ENCODE data around the gene GABBR2. TPM values are rescaled to one million over a fixed set of nuclear protein-coding genes. Genes with fewer than 3 reads are reported as not detected.

GABBR2 gene
- polyA plus RNA-seq, 1 of the 3 experiments (the other 2 are of a cell fraction), result not detected

GRCh38 chr9:98516205-98516896 lies 192.4 kb downstream of the GABBR2 start:
- H4K20me1 ChIP-seq (ENCODE audit: insufficient read depth), result no peaks in the 10 kb centered on the region
- ChIA-PET POLR2A (no interaction called here), CTCF (no interaction called here)
- no peaks in the 10 kb centered on the region for H3K27me3 ChIP-seq (ENCODE audit: insufficient read depth)
- no peak for DNase-seq
- H3K27ac ChIP-seq (ENCODE audit: low read depth in 2 of 2, low read length in 1 of 2), result no peak overlapping the region
- WGBS (ENCODE audit: low lambda C conversion rate), result 36% methylated on average over 6 of the region's 7 CpGs
- H3K79me2 ChIP-seq (ENCODE audit: insufficient read depth), result no peaks in the 10 kb centered on the region
- H3K9me3 ChIP-seq, result no peaks in the 10 kb centered on the region
- H3K9me2 ChIP-seq, result no peaks in the 10 kb centered on the region
- no peak overlapping the region for H3K4me2 ChIP-seq
- no peak overlapping the region for H3K4me3 ChIP-seq (ENCODE audit: low read depth in 2 of 2, low read length in 1 of 2)
- no peaks in the 10 kb centered on the region for H3K36me3 ChIP-seq (replicated peaks in 1 of 2; ENCODE audit: control insufficient read depth in 1 of 2, insufficient read depth in 2 of 2, low read length in 1 of 2)
- no peak overlapping the region for H2AFZ ChIP-seq (ENCODE audit: low read depth)
- TF ChIP-seq PBX3 (IDR thresholded peaks at IDR 0.05) (no peak), RCOR1 (IDR thresholded peaks at IDR 0.05; ENCODE audit: low read length) (no peak), MEF2A (IDR thresholded peaks at IDR 0.05; ENCODE audit: borderline replicate concordance, low read depth) (no peak), TEAD4 (IDR thresholded peaks at IDR 0.05; ENCODE audit: borderline replicate concordance, insufficient read depth) (no peak), EZH2phosphoT487 (IDR thresholded peaks at IDR 0.05; ENCODE audit: borderline replicate concordance, low read depth) (no peak), CHD2 (IDR thresholded peaks at IDR 0.05; ENCODE audit: low read length, partially characterized antibody) (no peak), FOSL2 (IDR thresholded peaks at IDR 0.05; ENCODE audit: borderline replicate concordance, low read depth) (no peak), USF2 (IDR thresholded peaks at IDR 0.05; ENCODE audit: borderline replicate concordance, low read depth, low read length) (no peak), REST (IDR thresholded peaks at IDR 0.05; ENCODE audit: low read depth, low read length) (no peak), IRF3 (IDR thresholded peaks at IDR 0.05; ENCODE audit: low read depth, low read length) (no peak), USF1 (IDR thresholded peaks at IDR 0.05; ENCODE audit: borderline replicate concordance, low read depth) (no peak), MAX (IDR thresholded peaks at IDR 0.05; ENCODE audit: low read depth) (no peak)
- H3K9ac ChIP-seq, result no peak overlapping the region
- no peaks in the 10 kb centered on the region; a peak in 1 of 4 replicates for H3K4me1 ChIP-seq (ENCODE audit: control insufficient read depth in 1 of 2, insufficient read depth in 2 of 2, low read depth in 1 of 2, low read length in 1 of 2)
- H3F3A ChIP-seq (replicated peaks; ENCODE audit: insufficient read depth), result peaks cover 4% of the 10 kb centered on the region
